Effector memory CD4-positive, alpha-beta T cell (primary cell): Measurements from ENCODE around the gene RICTOR.

Source experiments
- DNase-seq, 3 donors: peaks; one replicate each; pipeline ENCODE4 v3.0.0-alpha.2; 2020
- H3K27ac ChIP-seq: 2 replicates; pipeline ENCODE4 v1.7.0; 2013; ENCODE audit warnings: mild to moderate bottlenecking, low read length, moderate library complexity; ENCODE audit not compliant: insufficient read depth, poor library complexity, severe bottlenecking
- H3K27me3 ChIP-seq: replicated peaks from 2 replicates; pipeline ENCODE4 v1.7.0; 2013; ENCODE audit warnings: mild to moderate bottlenecking, low read length; ENCODE audit not compliant: insufficient read depth, control insufficient read depth, poor library complexity, severe bottlenecking
- H3K36me3 ChIP-seq: 2 replicates; pipeline ENCODE4 v1.7.0; 2013; ENCODE audit warnings: mild to moderate bottlenecking, low read length, moderate library complexity; ENCODE audit not compliant: control insufficient read depth, insufficient read depth
- H3K4me1 ChIP-seq: 2 replicates; pipeline ENCODE4 v1.7.0; 2013; ENCODE audit warnings: low read length, mild to moderate bottlenecking; ENCODE audit not compliant: control insufficient read depth, insufficient read depth, poor library complexity, severe bottlenecking
- H3K4me3 ChIP-seq: 2 replicates; pipeline ENCODE4 v1.7.0; 2013; ENCODE audit warnings: low read length, low read depth, mild to moderate bottlenecking; ENCODE audit not compliant: insufficient read depth, poor library complexity, severe bottlenecking
- H3K9me3 ChIP-seq: 2 replicates; pipeline ENCODE4 v1.7.0; 2013; ENCODE audit warnings: mild to moderate bottlenecking, low read length, moderate library complexity; ENCODE audit not compliant: control insufficient read depth

Gene RICTOR

DNA sequence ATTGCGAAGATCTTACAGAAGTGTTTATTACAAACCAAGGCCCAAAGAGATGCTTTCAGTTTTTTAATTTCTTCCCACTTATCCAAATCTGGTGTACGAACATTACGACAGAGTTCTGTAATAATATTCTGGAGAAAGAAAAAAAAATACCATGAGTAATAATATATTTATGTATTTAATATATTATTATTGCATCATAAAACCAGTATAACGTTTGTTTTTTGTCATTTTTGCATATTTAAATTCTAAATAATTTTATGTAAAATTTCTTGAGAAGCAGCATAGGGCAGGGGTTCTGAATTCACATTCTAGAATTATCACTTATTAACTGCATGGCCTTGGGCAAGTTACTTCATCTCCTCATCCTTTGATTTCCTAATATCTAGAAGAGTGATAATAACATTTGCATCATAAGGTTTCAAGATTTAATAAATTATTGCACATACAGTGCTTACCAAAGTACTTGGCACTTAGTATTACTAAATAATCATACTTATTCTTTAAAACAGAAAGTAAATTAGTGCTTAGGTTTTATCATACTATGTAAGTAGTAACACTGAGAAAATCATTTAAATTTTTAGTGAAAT lies 120.7 kb downstream of the RICTOR start:
- Histone ChIP-seq H3K27ac (no peak overlapping the region), H3K36me3 (peaks cover 80% of the 10 kb centered on the region)

DNA sequence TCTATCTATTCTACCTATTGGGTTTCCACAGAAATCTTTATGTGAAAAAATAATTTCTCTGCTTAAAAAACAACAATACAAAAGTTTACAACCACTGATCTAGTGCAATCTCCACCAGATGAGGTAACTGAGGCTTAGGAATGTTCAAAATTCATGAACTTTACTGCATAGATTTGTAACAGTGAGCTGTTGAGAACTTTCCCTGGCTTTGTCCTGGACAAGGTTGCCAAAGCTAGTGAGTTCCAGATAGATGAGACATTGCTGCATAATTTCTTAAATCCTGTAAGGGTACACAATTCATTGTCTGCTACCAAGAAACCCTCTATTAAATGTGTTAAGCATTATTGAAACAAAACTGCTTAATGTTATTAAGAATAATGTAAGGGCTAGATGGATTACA lies 125.7 kb downstream of the RICTOR start:
- Histone ChIP-seq H3K36me3 (peaks cover 84% of the 10 kb centered on the region), H3K4me3 (no peak overlapping the region), H3K4me1 (no peaks in the 10 kb centered on the region), H3K27me3 (no peaks in the 10 kb centered on the region), H3K9me3 (no peaks in the 10 kb centered on the region), H3K27ac (no peak overlapping the region)
- DNase-seq: no peak

More for the DNA sequence above, 120.7 kb downstream of the RICTOR start:
- Histone ChIP-seq H3K27me3 (no peaks in the 10 kb centered on the region), H3K4me3 (no peak overlapping the region), H3K4me1 (no peaks in the 10 kb centered on the region), H3K9me3 (no peaks in the 10 kb centered on the region)
- no peak for DNase-seq

DNA sequence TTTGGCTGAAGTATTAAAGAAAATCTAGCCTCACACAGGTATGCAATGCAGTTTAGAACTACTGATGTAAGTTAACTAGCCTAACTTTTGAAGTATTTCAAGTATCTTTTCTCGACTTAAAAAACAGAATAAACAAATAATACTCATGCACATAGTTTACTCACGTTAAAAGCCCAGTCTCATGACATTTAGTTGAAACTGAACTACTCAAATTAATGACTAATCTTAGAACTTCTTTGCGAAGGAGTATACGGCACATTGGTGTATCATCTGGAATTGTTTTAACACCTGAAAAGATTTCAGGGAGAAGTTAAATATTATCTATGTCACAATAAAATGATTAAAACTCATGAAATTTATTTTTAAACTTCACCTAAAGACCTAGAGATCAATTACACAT lies 129.9 kb downstream of the RICTOR start:
- H3K27me3 ChIP-seq: no peaks in the 10 kb centered on the region
- H3K4me1 ChIP-seq: no peaks in the 10 kb centered on the region
- H3K36me3 ChIP-seq: peaks cover 81% of the 10 kb centered on the region
- no peaks in the 10 kb centered on the region for H3K9me3 ChIP-seq
- H3K27ac ChIP-seq: no peak overlapping the region
- no peak overlapping the region for H3K4me3 ChIP-seq
- DNase-seq: no peak

DNA sequence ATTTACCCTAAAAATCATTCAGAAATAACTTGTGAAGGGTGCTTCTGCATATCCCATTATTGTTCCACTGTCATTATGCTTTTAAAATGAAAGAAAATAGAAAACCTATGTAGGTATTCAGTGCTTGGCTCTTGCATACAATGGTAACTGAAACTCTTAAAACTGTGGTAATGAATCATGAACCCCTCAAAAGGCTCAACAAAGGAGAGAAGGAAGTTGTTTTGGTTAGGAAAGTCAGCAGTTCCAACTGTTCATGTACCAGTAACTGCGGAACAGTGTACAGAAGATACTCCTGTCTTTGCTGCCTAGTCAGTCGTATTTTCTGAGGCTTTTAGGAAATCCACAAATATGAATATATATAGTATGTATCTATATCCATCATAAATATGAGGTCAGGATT lies 132.3 kb downstream of the RICTOR start:
- no peaks in the 10 kb centered on the region for H3K9me3 ChIP-seq
- no peaks in the 10 kb centered on the region for H3K27me3 ChIP-seq
- no peak overlapping the region for H3K4me3 ChIP-seq
- no peak for DNase-seq
- no peak overlapping the region for H3K27ac ChIP-seq
- peaks cover 69% of the 10 kb centered on the region for H3K36me3 ChIP-seq
- no peaks in the 10 kb centered on the region for H3K4me1 ChIP-seq

DNA sequence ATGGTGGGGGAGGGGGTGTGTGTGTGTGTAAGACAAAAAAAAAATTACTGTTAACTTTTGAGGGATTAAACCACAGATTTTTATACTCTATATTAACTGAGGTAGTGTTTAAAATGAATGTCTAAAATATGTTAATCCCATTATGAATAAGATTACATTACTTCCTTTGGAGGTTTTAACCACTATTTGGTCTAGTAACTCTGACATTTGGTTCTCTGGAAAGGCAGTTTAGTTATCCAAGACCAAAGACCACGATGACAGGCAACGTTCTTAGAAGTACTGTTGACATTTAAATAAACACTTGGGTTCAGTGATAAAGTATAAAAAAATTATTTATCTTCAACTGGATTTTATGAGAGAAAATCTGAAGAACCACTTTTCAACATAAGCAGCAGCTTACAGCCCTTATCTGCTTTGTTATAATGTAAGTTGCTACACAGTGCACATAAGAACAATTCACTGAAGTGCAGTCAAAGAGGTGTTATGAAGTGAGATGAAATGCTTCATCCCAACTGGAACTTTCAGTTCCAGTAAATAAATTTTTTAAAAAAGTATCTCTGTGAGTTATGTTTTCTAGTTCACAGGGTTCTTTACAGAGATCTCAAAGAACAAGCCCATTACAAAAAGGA lies 133.9 kb downstream of the RICTOR start:
- Histone ChIP-seq H3K27me3 (no peaks in the 10 kb centered on the region), H3K27ac (no peak overlapping the region), H3K9me3 (no peaks in the 10 kb centered on the region), H3K4me3 (no peak overlapping the region), H3K4me1 (no peaks in the 10 kb centered on the region), H3K36me3 (peaks cover 57% of the 10 kb centered on the region)
- DNase-seq: no peak

DNA sequence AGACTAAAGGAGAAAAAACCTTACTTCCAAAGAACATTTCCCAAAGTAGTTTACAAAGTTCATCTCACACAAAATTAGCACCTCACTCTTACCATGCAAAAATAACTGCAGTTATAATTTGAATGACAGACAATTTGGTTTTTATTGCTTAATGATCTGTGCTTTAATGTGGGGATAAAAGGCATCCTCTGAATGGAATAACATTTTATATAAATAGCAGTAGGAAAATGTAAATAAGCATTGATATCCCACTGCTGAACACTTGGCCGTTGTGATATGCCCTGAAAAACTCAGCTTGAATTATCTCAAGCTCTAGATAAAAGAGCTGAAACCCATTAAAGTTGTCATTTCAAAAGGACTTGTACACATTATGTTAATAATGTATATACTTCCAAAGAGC lies 135.2 kb downstream of the RICTOR start:
- no peak overlapping the region for H3K4me3 ChIP-seq
- H3K36me3 ChIP-seq: peaks cover 43% of the 10 kb centered on the region
- no peak for DNase-seq
- no peak overlapping the region for H3K27ac ChIP-seq
- H3K4me1 ChIP-seq: no peaks in the 10 kb centered on the region
- no peaks in the 10 kb centered on the region for H3K9me3 ChIP-seq
- H3K27me3 ChIP-seq: no peaks in the 10 kb centered on the region

DNA sequence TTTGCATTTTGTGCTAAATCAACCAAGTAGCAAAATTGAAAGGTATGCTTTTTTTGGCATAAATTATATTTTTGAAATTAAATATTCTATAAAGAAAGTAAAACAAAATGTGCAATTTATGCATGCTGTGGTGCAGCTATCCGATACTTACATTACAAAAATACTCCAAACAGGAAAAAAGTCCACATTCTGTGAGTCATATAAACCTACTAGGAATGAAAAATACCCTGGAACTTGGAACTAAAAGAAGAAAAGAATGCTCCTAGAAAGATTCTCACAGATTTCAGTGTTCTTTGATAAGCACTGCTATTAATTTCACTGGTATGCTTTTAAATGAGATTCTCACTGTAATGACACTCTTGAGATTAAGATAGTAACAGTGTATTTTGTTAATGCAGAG lies 135.8 kb downstream of the RICTOR start:
- Histone ChIP-seq H3K4me1 (no peaks in the 10 kb centered on the region), H3K27ac (no peak overlapping the region), H3K4me3 (no peak overlapping the region), H3K9me3 (no peaks in the 10 kb centered on the region), H3K27me3 (no peaks in the 10 kb centered on the region), H3K36me3 (peaks cover 38% of the 10 kb centered on the region)
- no peak for DNase-seq

DNA sequence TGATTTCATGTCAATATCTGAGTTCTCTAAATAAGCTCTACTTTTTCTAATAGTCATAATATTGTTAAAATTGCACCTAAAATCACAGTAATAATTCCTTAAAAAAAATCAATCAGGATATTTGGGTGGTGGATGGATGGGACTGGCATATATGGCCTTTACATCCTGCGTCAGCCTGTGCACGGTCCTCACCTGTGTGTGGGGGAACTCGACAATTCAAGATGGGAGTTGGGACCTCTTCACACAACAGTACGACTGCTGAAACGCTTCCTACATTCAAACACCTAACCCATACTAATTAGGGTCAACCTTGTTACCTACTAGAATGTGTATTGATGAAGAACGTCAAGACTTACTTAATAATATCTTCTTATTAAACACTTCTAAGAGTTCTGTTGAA lies 137.9 kb downstream of the RICTOR start:
- Histone ChIP-seq H3K4me1 (no peaks in the 10 kb centered on the region), H3K4me3 (no peak overlapping the region), H3K36me3 (peaks cover 19% of the 10 kb centered on the region), H3K27me3 (no peaks in the 10 kb centered on the region), H3K27ac (no peak overlapping the region), H3K9me3 (no peaks in the 10 kb centered on the region)
- DNase-seq: no peak

DNA sequence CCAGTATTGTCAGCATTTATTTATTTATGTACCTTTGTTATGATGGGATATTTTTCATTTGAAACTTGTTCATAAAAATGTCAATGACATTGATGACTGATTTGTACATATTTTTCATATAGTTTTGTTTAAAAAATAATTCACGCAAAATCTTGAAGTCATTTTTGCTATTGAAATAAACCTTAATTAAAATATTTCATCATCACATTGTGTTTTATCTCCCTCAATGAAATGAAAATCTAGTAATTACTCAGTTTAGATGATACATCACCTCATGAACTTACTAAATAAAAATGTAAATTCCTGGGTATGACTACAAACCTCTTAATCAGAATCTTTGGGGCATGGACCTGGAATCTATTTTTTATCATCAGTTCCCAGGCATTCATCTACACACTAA lies 138.8 kb downstream of the RICTOR start:
- no peak for DNase-seq
- Histone ChIP-seq H3K4me3 (no peak overlapping the region), H3K4me1 (no peaks in the 10 kb centered on the region), H3K27ac (no peak overlapping the region), H3K27me3 (no peaks in the 10 kb centered on the region), H3K36me3 (peaks cover 10% of the 10 kb centered on the region), H3K9me3 (no peaks in the 10 kb centered on the region)

DNA sequence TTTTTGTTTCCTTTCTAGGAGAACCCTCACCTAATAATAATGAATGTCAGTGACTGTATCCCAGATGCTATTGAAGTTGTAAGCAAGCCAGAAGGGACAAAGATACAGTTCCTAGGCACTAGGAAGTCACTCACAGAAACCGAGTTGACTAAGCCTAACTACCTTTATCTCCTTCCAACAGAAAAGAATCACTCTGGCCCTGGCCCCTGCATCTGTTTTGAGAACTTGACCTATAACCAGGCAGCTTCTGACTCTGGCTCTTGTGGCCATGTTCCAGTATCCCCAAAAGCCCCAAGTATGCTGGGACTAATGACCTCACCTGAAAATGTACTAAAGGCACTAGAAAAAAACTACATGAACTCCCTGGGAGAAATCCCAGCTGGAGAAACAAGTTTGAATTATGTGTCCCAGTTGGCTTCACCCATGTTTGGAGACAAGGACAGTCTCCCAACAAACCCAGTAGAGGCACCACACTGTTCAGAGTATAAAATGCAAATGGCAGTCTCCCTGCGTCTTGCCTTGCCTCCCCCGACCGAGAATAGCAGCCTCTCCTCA lies 141.3 kb downstream of the RICTOR start:
- Histone ChIP-seq H3K27me3 (no peaks in the 10 kb centered on the region), H3K36me3 (no peaks in the 10 kb centered on the region), H3K27ac (no peak overlapping the region), H3K9me3 (no peaks in the 10 kb centered on the region), H3K4me3 (no peak overlapping the region), H3K4me1 (no peaks in the 10 kb centered on the region)
- DNase-seq: no peak
